BE2C (cell line): ENCODE data around the gene BACH2.
A peak's percentile ranks its signal among the peaks of the same experiment; 100 is the strongest.

Source experiments
- DNase-seq: peaks from one replicate; pipeline ENCODE4 v3.0.0-alpha.2; 2020
- H3K27me3 ChIP-seq: fragments of 250-450 bp; sonication (Bioruptor Pico); 2 replicates; pipeline ENCODE4 v1.5.1; 2020; ENCODE audit warnings: mild to moderate bottlenecking
- H3K36me3 ChIP-seq: fragments of 250-450 bp; sonication (Bioruptor Pico); 2 replicates; pipeline ENCODE4 v1.5.1; 2020; ENCODE audit warnings: mild to moderate bottlenecking
- H3K4me1 ChIP-seq: fragments of 250-450 bp; sonication (Bioruptor Pico); 2 replicates; pipeline ENCODE4 v1.5.1; 2020
- H3K4me3 ChIP-seq: 2 replicates; pipeline ENCODE4 v1.5.1; 2011; ENCODE audit warnings: low read depth, low read length
- H3K9me3 ChIP-seq: fragments of 250-450 bp; sonication (Bioruptor Pico); 2 replicates; pipeline ENCODE4 v1.5.1; 2020
- CTCF ChIP-seq: IDR thresholded peaks from 2 replicates; pipeline ENCODE4 v1.5.1; 2012; ENCODE audit warnings: mild to moderate bottlenecking, low read depth, low read length

BACH2 gene

GRCh38 chr6:90101403-90101802 lies 195.2 kb downstream of the BACH2 start:
- Histone ChIP-seq H3K9me3 (no peaks in the 10 kb centered on the region), H3K4me3 (no peak overlapping the region), H3K36me3 (no peaks in the 10 kb centered on the region), H3K4me1 (no peaks in the 10 kb centered on the region), H3K27me3 (peaks cover 2% of the 10 kb centered on the region; the same call in 1 of the 2 replicates)
- no peak for DNase-seq
- no peak for TF ChIP-seq CTCF

- Histone ChIP-seq H3K4me1 (no peaks in the 10 kb centered on the region), H3K9me3 (no peaks in the 10 kb centered on the region), H3K27me3 (no peaks in the 10 kb centered on the region), H3K36me3 (no peaks in the 10 kb centered on the region), H3K4me3 (no peak overlapping the region)
- DNase-seq, result no peak
- no peak for TF ChIP-seq CTCF
Observed at GRCh38 chr6:90100059-90100665, 196.5 kb downstream of the BACH2 start.

GRCh38 chr6:90098627-90099026 lies 198.0 kb downstream of the BACH2 start:
- DNase-seq, result no peak
- no peaks in the 10 kb centered on the region for H3K36me3 ChIP-seq
- H3K27me3 ChIP-seq, result no peaks in the 10 kb centered on the region
- TF ChIP-seq CTCF, result no peak
- no peaks in the 10 kb centered on the region for H3K9me3 ChIP-seq
- no peaks in the 10 kb centered on the region for H3K4me1 ChIP-seq
- no peak overlapping the region for H3K4me3 ChIP-seq

- no peaks in the 10 kb centered on the region for H3K9me3 ChIP-seq
- no peak overlapping the region for H3K4me3 ChIP-seq
- DNase-seq, result no peak
- no peaks in the 10 kb centered on the region for H3K27me3 ChIP-seq
- no peaks in the 10 kb centered on the region for H3K4me1 ChIP-seq
- TF ChIP-seq CTCF, result peak; percentile 22
- H3K36me3 ChIP-seq, result no peaks in the 10 kb centered on the region
Observed at GRCh38 chr6:90098001-90098531, 198.6 kb downstream of the BACH2 start.

GRCh38 chr6:90097356-90097755 lies 199.3 kb downstream of the BACH2 start:
- Histone ChIP-seq H3K9me3 (no peaks in the 10 kb centered on the region), H3K36me3 (no peaks in the 10 kb centered on the region), H3K4me3 (no peak overlapping the region), H3K4me1 (no peaks in the 10 kb centered on the region), H3K27me3 (no peaks in the 10 kb centered on the region)
- DNase-seq, result no peak
- no peak for TF ChIP-seq CTCF

GRCh38 chr6:90096818-90097217 lies 199.8 kb downstream of the BACH2 start:
- H3K27me3 ChIP-seq, result no peaks in the 10 kb centered on the region
- no peaks in the 10 kb centered on the region for H3K9me3 ChIP-seq
- no peaks in the 10 kb centered on the region for H3K36me3 ChIP-seq
- H3K4me3 ChIP-seq, result no peak overlapping the region
- TF ChIP-seq CTCF, result no peak
- no peak for DNase-seq
- no peaks in the 10 kb centered on the region for H3K4me1 ChIP-seq
